GM21576 (cell line): ENCODE results near the gene USP9X.
A peak's percentile ranks its signal among the peaks of the same experiment; 100 is the strongest.
"Not testable (repeated sequence)": the region's sequence is repeated elsewhere in the genome, so short reads cannot be mapped to it uniquely, and the experiment has no call there.

Experiments
- ATAC-seq: cut with Tn5 transposase; IDR thresholded peaks from one replicate; pipeline ENCODE4 v1.9.1; 2021; ENCODE audit warnings: mild to moderate bottlenecking, moderate library complexity; ENCODE audit not compliant: unreplicated experiment

Gene USP9X, protein sequence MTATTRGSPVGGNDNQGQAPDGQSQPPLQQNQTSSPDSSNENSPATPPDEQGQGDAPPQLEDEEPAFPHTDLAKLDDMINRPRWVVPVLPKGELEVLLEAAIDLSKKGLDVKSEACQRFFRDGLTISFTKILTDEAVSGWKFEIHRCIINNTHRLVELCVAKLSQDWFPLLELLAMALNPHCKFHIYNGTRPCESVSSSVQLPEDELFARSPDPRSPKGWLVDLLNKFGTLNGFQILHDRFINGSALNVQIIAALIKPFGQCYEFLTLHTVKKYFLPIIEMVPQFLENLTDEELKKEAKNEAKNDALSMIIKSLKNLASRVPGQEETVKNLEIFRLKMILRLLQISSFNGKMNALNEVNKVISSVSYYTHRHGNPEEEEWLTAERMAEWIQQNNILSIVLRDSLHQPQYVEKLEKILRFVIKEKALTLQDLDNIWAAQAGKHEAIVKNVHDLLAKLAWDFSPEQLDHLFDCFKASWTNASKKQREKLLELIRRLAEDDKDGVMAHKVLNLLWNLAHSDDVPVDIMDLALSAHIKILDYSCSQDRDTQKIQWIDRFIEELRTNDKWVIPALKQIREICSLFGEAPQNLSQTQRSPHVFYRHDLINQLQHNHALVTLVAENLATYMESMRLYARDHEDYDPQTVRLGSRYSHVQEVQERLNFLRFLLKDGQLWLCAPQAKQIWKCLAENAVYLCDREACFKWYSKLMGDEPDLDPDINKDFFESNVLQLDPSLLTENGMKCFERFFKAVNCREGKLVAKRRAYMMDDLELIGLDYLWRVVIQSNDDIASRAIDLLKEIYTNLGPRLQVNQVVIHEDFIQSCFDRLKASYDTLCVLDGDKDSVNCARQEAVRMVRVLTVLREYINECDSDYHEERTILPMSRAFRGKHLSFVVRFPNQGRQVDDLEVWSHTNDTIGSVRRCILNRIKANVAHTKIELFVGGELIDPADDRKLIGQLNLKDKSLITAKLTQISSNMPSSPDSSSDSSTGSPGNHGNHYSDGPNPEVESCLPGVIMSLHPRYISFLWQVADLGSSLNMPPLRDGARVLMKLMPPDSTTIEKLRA (N-terminal part only)

DNA sequence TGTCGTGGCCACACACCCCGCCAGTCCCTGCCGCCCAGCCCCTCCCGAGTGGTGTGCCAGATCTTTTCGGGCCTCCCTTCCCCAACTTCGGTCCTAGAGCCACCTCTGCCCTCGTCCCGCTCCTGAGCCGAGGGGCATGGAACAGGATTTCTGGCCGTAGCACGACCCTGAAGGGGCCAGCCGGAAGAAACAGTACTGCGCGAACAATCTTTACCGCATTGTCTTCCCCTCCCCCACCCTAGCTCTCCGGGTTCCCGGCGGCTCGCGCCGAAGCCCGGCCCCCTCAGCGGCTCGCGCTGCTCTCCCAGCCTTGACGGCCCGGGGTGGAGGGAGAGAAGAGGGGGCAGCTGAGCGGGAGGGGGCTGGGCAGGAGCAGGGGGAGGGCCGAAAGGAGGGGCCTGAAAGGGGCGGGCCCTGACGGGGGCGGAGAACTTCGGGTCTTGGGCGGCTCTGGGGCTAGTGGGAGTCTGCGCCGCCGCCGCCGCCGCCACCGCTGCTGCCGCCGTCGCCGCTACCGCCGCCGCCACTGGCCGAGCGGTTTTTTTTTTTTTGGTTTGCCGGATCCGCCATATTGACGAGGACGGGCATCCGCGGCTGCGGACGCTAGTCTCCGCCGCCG is at the start of gene USP9X:
USP9X (plus strand) TSS at position 553 of the 619 bp plus-strand sequence. CDS start 38,184 bp downstream, outside the sequence.
- ATAC-seq, result peak; percentile 47

DNA sequence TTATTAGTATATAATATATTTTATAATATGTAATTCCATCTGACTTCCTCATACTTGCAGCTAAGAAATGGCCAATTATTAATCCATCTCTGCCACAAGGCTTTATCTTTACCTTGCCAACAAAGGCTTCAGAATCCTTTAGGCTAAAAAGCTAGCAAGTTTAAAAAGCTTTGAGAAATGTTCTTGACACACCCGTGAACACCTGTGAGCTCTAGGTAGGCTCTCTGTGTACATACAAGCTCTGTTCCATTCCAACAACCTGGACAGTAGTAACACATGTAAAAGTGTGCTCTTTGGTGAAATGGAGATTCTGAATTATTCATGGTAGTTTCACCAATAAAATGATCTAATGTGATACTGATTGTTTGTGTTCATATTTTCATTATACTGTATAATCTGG is 49.7 kb upstream of the USP9X start:
- no peak for ATAC-seq

DNA sequence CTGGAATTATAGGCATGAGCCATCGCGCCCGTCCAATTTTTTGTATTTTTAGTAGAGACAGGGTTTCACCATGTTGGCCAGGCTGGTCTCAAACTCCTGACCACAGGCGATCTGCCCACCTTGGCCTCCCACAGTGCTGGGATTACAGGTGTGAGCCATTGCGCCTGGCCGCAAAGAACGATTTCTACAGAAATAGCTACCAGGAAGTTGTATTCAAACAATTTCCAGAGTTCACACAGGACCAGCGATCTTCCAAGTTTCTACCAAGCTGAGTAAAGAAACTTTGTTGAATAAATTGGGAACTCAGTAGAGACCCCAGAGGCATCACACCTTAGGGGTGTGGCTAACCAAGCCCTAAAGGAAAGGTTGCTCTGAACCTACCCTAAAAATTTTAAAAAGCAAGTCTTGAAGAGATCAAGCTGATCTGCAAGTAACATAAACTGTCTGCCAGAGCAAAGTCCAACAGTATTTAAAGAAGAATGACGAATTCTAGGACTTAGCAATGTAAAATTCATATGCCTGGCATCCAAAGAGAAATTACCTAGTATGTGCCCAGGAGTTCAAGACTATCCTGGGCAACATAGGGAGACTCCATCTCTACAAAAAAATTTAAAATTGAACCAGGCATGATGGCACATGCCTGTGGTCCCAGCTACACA is 48.4 kb upstream of the USP9X start:
- ATAC-seq, result no peak

DNA sequence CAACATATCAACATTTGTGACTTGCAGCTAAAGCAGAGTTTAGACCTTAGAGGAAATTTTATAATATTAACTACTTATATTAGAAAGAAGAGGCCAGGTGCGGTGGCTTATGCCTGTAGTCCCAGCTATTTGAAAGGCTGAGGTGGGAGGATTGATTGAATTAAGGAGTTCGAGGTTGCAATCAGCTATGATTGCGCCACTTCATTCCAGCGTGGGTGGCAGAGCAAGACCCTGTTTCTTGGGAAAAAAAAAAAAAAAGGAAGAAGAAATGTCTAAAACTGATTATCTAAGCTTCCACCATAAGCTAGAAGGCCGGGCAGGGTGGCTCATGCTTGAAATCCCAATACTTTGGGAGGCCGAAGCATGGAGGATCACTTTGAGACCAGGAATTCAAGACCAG is 42.0 kb upstream of the USP9X start:
- ATAC-seq, result no peak

DNA sequence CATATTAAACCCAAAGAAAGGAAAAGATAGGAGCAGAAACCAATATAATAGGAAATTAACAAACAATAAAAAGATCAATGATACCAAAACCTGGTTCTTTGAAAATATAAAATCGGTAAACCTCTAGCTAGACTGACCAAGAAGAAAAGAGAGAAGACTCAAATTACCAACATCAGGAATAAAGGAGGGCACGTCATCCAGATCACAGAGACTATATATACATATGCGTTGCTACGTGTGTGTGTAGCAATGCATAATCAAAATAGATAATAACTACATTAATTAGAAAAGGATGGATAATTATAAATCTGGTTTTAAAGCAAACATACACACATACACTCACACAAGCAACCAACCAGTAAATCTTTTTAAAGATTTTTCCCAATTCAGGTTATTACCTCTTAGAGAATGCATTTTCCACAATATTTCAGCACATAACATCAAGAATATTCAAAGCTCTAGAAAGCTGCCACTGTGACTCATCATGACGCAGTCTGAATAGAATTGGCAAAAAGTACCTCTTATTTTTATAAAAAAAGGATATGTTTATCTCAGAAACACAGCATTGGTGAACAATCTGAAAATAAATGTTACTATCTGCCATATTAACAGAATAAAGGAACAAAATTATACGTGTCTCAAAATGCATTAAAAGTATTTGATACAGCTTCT is 41.4 kb upstream of the USP9X start:
- no peak for ATAC-seq

DNA sequence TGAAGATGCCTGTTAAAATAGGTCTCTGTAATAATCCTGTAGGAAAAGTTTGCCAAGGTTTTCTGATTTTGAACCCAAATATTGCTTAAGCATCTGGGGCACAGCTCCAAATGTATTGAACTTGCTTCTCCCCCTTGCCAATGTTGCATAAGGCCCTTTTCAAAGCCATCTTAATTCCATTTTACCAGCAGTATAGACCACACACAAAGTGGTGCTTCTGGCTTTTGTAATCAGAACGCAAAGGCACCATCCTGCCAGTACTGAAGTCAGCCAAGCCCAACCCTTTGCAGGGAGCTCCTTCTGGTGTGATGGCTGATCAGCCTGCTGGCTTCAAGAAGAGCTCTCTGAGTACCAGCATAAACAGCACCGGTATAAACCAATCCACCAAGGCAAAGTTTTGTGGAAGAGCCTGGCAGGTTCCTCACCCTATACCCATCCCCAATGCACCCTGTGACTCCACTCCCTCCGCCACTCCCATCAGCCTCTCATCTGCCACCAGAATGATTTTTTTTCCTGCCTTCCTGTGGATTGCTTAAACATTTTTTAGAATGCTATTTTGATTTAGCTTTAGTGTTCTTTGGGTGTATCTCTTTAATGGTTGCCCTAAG is 39.2 kb upstream of the USP9X start:
- no peak for ATAC-seq

DNA sequence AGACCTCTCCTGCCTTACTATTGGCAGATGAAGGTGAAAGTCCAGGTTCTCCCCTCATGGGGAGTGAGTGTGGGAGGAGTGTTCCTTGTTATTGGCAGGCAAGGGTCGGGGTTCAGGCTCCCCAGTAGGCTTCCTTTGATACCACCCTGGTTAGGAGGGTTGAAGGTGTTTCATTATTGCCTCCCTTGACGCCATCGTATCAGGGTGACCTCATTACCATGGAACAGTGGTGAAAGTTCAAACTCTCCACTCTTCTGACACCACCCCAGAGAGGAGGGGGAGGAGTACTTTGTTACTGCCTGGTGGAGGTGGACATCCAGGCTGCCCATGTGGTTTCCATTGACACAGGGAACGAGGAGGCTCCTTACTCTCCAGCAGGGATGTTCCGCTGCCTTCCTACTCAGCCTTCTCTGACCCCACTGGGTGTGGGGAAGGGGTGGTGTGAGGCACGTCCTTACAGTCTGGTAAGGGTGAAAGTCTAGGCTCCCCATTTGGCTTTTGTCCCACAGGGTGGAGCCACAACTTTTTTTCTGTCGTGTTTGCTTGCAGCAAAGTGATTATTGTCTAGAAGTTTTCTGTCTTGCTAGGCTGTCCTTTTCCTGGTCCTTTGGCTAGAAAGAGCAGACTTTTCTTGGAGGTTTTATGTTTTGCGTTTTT is 37.2 kb upstream of the USP9X start:
- no peak for ATAC-seq

DNA sequence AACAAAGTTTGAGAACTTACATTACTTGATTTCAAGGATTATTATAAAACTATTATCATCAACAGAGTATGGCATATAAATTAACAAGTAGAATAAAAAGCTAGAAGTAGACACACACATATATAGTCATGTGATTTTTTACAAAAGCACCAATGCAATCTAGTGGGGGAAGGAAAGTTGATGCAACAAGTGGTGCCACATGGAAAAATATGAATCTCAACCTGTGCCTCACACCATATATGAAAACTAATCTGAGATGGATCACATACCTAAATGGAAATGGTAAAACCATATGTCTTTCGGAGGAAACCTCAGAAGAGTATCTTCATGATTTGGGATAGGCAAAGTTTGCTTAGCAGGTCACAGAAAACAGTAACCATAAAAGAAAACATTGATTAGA is 34.9 kb upstream of the USP9X start:
- ATAC-seq, result no peak

DNA sequence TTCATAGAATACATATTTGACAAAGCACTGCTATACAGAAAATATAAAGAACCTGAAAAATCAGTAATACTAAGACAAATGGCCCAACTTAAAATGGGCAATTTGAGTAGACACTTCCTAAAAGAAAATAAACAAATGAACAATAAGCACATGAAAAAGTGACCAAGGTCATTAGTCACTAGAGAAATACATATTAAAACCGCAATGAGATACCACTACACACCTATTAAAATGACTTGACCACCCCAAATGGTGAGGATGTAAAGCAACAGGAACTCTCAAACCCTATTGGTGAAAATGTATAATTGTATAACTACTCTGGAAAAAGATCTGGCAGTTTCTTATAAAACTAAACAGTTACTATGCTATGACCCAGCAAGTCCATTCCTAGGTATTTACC is 34.0 kb upstream of the USP9X start:
- ATAC-seq, result no peak

DNA sequence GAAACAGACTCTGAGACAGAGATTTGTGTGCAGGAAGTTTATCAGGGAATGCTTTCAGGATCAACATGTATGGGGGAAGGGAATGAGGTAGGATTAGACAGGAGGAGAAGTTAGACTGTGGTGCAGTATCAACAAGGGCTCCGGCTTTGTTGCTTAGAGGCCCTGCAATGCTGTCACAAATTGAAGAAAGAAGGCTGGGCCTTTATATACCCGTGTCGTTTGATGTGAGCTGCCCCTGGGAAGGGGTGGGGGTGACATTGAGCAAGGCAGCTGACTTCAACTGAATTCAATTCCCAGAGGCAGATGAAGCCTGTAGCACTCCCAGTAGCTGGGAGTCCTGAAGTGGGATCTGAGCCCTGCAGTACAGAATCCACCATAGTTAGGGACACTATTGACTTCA is 29.5 kb upstream of the USP9X start:
- ATAC-seq, result no peak

DNA sequence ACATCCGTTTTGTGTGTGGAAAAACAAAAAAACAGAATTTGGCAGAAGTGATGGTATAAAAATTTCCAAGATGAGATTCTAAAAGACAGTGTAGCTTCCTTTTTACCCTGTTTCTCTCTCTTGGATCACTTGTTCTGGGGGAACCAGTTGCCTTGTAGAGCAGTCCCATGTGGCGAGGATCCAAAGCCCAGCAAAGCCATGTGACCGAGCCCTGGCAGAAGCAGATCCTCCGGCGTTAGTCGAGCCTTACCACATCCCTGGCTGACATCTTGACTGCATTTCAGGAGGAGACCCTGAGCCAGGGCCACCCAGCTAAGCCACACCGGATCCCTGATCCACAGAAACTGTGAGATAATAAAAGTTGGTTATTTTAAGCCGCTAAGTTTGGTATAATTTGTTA is 22.0 kb upstream of the USP9X start:
- ATAC-seq, result not testable (repeated sequence)

DNA sequence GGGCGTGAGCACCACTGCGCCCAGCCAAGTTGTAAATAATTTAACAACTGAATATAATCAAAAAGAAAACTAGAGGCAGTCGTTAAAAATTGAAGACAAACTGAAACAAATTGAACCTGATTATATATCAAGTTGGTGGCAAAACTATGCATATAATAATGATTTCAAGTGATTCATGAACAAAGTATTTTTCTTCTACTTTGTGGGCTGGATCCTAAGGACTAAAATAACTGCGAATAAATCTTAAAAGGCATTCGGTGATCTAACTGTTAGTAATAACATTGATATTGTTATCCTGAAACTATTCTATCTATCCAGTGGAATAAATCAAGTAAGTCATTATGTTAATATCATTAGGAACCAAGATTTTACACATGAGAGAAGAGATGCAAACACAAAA is 21.2 kb upstream of the USP9X start:
- no peak for ATAC-seq

DNA sequence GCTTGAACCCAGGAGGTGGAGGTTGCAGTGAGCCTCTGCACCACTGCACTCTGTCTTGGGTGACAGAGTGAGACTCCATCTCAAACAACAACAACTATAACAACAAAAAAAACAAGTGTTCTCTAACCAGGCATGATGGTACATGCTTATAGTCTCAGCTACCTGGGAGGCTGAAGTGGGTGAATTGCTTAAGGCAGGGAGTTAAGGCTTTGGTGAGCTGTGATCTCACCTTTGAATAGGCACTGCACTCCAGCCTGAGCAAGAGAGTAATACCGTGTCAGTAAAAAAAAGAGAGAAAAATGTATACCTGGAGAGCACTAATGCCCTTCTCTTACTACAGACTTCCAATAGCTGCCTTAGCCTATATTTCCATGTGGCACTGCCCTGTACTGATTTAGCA is 18.9 kb upstream of the USP9X start:
- ATAC-seq, result no peak

DNA sequence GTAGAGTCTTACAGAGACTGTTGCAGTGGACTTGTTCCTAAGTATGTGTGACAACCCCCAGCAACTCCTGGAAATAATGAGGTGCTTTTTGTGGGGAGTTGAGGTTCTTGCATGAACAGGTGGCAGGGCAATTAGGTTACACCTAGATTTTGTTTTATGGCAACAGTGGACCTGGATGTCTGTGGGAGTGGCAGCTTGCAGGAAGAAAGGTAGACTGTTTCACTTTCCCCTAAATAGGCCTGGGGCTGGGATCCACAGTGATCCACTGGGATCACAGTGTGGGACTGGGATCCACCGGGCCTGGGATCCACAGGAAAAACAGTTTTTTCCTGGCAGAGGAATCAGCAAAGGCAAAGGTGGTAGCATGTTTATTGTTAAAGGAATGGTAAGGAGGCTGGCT is 18.3 kb upstream of the USP9X start:
- no peak for ATAC-seq

DNA sequence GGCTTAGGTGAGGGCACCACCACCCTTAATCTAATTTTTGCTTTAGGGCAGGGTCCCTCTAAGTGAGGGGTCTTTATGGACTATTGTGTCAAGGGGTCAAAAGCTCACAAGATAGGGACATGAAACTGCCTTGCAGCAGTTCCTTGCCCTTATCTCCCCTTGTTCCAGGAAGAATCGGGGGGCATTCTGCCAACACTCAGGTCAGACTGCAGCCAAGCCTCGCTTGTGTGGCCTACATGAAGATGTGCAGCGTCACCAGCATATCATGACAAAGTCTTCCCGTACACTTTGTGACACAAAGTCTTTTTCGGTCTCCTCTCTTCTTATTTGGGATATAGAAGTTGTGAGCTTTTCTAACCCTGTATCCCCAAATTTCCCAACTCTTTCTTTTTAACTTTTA is 17.5 kb upstream of the USP9X start:
- ATAC-seq, result no peak

DNA sequence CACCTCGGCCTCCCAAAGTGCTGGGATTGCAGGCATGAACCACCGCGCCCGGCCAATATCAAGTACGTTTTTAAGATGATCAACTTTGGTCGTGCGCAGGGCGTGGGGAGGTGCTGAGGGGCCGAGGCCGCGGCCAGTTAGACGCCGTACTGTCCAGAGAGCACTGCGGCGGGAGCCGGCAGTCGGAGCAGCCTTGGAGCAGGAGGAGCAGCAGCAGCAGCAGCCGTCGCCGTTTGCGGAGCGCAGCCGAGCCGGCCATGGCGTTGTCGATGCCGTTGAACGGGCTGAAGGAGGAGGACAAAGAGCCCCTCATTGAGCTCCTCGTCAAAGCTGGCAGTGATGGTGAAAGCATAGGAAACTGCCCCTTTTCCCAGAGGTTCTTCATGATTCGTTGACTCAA is 8.5 kb upstream of the USP9X start:
- no peak for ATAC-seq

DNA sequence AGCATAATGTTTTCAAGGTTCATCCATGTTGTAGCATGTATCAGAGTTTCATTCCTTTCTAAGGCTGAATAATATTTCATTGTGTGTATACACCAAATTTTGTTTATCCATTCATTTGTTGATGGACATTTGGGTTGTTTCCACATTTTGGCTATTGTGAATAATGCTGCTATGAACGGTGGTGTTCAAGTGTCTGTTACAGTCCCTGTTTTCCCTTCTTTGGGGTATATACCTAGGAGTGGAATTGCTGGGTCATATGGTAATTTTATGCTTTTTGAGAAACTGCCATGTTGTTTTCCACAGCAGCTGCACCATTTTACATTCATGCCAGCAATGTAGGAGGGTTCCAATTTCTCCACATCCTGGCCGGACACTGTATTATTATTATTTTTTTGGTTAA is 3.4 kb upstream of the USP9X start:
- no peak for ATAC-seq

DNA sequence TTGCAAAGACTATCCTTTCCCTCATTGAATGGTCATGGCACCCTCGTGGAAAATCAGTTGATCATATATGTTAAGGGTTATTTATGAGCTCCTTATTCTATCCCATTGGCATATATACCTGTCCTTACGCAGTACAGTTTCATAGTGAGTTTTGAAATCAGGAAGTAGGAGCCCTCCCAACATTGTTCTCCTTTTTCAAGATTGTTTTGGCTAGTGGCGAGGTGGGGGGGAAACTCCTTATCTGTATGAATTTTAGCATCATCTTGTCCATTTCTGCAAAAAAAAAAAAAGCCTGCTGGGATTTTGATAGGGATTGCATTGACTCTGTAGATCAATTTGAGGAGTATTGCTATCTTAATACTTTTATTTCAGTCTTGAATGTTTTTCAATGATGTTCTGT is 2.5 kb upstream of the USP9X start:
- no peak for ATAC-seq
